RWPE1 (cell line): Measurements from ENCODE around the gene MAPK4.

Experiments
- CTCF ChIA-PET: fragments of 350-600 bp; sonication (Branson Sonifier 250); formaldehyde crosslinking; extraction: SDS; loops from one replicate; lab custom pipeline; 2021; lab: Yijun Ruan, JAX
- POLR2A ChIA-PET: fragments of 400-600 bp; formaldehyde crosslinking; extraction: SDS; loops from one replicate; lab custom pipeline; 2020; ENCODE audit warnings: antibody characterized with exemption; ENCODE audit not compliant: low non-redundant PET; lab: Yijun Ruan, JAX
- DNase-seq: peaks from one replicate; pipeline ENCODE4 v3.0.0; 2012; ENCODE audit warnings: low spot score
- H3K27ac ChIP-seq: fragments of 450-650 bp; 2 replicates; pipeline ENCODE4 v1.5.1; 2017
- TF ChIP-seq, protein P1 (sequence below): fragments of 450-650 bp; conservative IDR thresholded peaks from 2 replicates; pipeline ENCODE4 v1.5.1; 2017; ENCODE audit warnings: low read depth, mild to moderate bottlenecking

Gene MAPK4

DNA sequence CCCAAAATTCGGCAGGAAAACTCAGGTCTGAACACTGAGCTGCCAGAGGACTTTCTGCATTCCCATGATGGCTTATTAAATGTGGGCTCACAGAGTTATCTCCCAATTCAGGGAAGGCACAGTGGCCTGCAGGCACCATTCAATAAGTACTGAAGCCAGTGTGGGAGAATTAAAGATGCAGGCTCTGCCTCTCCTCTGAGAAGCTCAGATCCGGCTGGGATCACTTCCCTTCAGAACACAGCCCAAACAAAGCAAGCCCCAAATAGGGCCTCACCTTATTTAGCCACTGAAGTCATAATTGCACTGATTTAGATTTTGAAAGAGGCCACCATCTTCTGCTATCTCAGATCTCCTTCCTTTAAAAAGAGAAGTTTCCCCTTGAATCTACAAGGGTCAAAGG lies 94.3 kb downstream of the MAPK4 start:
- TF ChIP-seq, protein P1, sequence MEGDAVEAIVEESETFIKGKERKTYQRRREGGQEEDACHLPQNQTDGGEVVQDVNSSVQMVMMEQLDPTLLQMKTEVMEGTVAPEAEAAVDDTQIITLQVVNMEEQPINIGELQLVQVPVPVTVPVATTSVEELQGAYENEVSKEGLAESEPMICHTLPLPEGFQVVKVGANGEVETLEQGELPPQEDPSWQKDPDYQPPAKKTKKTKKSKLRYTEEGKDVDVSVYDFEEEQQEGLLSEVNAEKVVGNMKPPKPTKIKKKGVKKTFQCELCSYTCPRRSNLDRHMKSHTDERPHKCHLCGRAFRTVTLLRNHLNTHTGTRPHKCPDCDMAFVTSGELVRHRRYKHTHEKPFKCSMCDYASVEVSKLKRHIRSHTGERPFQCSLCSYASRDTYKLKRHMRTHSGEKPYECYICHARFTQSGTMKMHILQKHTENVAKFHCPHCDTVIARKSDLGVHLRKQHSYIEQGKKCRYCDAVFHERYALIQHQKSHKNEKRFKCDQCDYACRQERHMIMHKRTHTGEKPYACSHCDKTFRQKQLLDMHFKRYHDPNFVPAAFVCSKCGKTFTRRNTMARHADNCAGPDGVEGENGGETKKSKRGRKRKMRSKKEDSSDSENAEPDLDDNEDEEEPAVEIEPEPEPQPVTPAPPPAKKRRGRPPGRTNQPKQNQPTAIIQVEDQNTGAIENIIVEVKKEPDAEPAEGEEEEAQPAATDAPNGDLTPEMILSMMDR: no peak
- ChIA-PET CTCF (no interaction called here), POLR2A (no interaction called here)
- H3K27ac ChIP-seq: no peak overlapping the region
- DNase-seq: no peak

- ChIA-PET CTCF (no interaction called here), POLR2A (no interaction called here)
- no peak overlapping the region for H3K27ac ChIP-seq
- no peak for DNase-seq
- TF ChIP-seq, protein P1: no peak
Measured at GRCh38 chr18:50654658-50655550, 95.0 kb downstream of the MAPK4 start.

DNA sequence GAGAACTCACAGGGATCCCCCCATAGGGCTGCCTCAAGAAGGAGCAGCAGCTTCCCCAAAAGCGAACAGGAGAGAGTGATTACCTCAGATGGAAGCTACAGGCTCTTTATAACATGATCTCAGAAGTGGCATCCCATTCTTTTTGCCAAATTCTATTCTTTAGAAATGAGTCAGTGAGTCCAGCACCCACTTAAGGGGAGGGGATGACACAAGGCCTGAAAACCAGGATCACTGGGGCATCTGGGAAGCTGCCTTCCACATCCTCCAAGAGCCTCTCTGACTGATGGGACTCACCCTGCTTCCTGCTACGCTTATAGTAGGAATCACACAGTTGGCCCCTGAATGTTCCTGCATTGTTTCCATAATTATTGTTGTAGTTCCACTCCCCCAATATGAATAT lies 96.5 kb downstream of the MAPK4 start:
- no peak for DNase-seq
- ChIA-PET POLR2A (no interaction called here), CTCF (no interaction called here)
- TF ChIP-seq, protein P1: no peak
- H3K27ac ChIP-seq: no peak overlapping the region

- ChIA-PET CTCF (no interaction called here), POLR2A (no interaction called here)
- DNase-seq: no peak
- no peak overlapping the region for H3K27ac ChIP-seq
- TF ChIP-seq, protein P1: no peak
Measured at GRCh38 chr18:50656841-50657470, 97.1 kb downstream of the MAPK4 start.

GRCh38 chr18:50658601-50659000 lies 98.7 kb downstream of the MAPK4 start:
- ChIA-PET POLR2A (no interaction called here), CTCF (no interaction called here)
- TF ChIP-seq, protein P1: no peak
- no peak overlapping the region for H3K27ac ChIP-seq
- DNase-seq: no peak

DNA sequence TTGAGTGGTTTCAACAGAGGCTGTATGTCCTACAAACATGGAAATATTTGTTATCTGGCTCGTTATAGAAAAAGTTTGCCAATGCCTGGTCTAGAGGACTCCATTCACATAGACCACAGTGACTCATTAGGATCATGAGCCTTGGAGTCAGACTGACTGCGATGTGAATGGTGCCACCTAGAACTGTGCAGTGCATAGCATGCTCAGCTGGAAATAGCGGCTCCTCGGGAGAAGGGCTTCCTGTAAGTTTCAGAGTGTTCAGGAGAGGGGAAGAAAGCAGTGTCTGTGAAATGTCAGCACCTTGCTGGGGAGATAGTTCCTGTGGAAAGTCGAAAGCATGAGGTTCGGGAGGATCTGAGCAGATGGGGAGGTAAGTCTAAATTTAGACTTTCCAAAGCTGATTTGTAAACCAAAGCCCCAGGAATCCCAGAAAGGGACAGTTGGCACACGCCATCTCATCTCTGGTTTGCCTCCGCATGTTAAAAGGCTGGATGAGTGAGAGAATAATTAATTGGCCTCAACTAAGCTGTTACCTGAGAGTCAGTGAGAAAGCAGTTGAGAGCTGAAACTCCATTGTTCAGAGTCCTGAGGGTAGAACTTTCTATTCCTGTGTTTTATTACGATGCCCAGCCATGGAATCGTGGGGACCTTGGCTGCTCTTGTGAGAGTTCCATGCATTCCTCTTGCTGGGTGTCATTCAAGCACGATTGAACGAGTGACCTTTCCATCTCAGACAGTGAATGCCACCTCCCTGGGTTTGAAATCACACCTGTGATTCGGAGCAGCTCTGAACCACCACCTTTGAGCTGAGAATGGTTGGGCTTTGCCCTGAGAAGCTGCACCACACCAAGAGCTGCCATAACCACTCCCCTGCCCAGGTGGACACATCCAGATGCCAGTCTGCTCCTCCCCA lies 99.5 kb downstream of the MAPK4 start:
- CTCF ChIA-PET: interaction anchor here (0.6 kb wide), 2 partner anchors 13 to 56 kb away, joined by 3 to 4 read pairs; no protein-coding TSS in a partner anchor
- TF ChIP-seq, protein P1: no peak
- H3K27ac ChIP-seq: no peak overlapping the region
- POLR2A ChIA-PET: no interaction called here
- peak; percentile 14 for DNase-seq
